ENCODE results near the gene EYA2. TPM values are rescaled to one million over a fixed set of nuclear protein-coding genes. Genes with fewer than 3 reads are reported as not detected.

The EYA2 gene
- total RNA-seq, 1 donor from 2014 or later = not detected

DNA sequence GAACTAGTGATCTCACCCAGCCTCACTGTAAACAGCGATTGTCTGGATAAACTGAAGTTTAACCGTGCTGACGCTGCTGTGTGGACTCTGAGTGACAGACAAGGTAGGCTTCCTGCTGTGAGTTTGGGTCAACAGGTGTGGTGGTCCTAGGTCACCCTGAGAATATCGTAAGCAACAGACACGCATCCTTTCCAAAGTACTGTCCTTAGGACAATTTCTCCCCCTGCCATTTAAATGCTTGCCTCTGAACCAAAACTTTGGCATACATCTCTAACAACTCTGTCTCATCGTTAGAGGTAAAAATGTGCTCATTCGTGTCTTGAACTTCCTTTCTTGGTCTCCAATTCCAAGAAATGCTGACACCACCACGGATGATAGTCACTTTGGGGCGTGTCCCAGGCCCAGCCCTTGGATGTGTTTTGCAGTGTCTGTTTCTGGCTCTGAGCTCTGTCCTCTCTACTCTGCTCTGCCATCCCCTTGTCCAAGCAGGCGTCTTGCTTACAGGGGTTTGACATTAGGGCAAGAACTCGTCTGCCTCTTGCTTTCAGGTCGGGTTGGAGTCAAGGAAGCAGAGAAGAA lies 95.5 kb downstream of the EYA2 start:
- Histone ChIP-seq H3K4me3 (ENCODE audit: low read depth, low read length) (no peak overlapping the region), H3K36me3 (ENCODE audit: control insufficient read depth, insufficient read depth, low read length) (no peaks in the 10 kb centered on the region), H3K27me3 (ENCODE audit: control insufficient read depth, insufficient read depth, low read length) (no peaks in the 10 kb centered on the region)
- DNase-seq (ENCODE audit: low read depth) = no peak
- TF ChIP-seq, protein P1, sequence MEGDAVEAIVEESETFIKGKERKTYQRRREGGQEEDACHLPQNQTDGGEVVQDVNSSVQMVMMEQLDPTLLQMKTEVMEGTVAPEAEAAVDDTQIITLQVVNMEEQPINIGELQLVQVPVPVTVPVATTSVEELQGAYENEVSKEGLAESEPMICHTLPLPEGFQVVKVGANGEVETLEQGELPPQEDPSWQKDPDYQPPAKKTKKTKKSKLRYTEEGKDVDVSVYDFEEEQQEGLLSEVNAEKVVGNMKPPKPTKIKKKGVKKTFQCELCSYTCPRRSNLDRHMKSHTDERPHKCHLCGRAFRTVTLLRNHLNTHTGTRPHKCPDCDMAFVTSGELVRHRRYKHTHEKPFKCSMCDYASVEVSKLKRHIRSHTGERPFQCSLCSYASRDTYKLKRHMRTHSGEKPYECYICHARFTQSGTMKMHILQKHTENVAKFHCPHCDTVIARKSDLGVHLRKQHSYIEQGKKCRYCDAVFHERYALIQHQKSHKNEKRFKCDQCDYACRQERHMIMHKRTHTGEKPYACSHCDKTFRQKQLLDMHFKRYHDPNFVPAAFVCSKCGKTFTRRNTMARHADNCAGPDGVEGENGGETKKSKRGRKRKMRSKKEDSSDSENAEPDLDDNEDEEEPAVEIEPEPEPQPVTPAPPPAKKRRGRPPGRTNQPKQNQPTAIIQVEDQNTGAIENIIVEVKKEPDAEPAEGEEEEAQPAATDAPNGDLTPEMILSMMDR (IDR thresholded peaks at IDR 0.05; ENCODE audit: insufficient read depth, low read length, poor library complexity, severe bottlenecking) = no peak

DNA sequence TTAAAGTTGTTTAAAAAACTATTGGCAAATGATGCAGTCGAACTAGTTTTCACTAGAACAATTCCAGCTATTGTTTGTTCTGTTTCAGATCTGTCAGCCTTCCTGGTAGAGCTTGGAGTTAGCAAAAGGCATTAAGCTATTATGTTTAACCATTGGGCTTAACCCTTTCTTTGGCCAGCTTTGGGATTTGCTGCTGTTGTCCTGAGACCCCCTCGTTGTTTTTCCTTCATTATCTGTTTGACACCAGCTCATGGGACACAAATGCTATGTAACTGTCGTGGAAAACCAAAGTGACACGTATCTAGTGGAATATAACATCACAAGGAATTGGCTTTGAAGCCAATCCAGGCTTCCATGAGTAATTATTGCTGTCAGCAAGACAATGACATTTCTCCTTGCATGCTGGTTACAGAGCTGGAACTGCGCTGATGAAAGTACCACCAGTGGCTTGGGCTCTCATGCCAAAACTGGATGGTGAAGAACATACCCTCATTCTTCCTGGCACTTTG lies 96.0 kb downstream of the EYA2 start:
- no peak for DNase-seq (ENCODE audit: low read depth)
- Histone ChIP-seq H3K4me3 (ENCODE audit: low read depth, low read length) (no peak overlapping the region), H3K27me3 (ENCODE audit: control insufficient read depth, insufficient read depth, low read length) (no peaks in the 10 kb centered on the region), H3K36me3 (ENCODE audit: control insufficient read depth, insufficient read depth, low read length) (no peaks in the 10 kb centered on the region)
- TF ChIP-seq, protein P1 (IDR thresholded peaks at IDR 0.05; ENCODE audit: insufficient read depth, low read length, poor library complexity, severe bottlenecking) = no peak

DNA sequence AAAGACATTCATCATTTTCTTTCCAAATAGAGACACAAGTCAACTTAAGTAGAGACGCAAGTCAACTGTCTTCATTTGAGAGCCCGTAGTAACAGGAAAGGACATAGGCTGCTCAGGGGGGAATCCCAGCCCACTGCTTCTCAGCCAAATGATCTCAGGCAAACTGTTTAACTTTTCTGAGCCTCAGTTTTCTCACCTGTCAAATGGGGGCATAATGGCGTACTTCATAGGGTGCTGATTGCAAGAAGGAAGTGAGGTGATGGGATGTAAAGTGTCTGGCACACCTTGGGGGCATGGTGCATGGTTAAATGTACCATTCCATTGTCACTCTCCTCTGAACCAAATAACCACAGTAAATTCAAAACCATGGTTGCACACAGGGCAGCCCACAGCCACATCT lies 96.5 kb downstream of the EYA2 start:
- H3K27me3 ChIP-seq (ENCODE audit: control insufficient read depth, insufficient read depth, low read length) = no peaks in the 10 kb centered on the region
- H3K4me3 ChIP-seq (ENCODE audit: low read depth, low read length) = no peak overlapping the region
- no peaks in the 10 kb centered on the region for H3K36me3 ChIP-seq (ENCODE audit: control insufficient read depth, insufficient read depth, low read length)
- TF ChIP-seq, protein P1 (IDR thresholded peaks at IDR 0.05; ENCODE audit: insufficient read depth, low read length, poor library complexity, severe bottlenecking) = no peak
- DNase-seq (ENCODE audit: low read depth) = no peak

DNA sequence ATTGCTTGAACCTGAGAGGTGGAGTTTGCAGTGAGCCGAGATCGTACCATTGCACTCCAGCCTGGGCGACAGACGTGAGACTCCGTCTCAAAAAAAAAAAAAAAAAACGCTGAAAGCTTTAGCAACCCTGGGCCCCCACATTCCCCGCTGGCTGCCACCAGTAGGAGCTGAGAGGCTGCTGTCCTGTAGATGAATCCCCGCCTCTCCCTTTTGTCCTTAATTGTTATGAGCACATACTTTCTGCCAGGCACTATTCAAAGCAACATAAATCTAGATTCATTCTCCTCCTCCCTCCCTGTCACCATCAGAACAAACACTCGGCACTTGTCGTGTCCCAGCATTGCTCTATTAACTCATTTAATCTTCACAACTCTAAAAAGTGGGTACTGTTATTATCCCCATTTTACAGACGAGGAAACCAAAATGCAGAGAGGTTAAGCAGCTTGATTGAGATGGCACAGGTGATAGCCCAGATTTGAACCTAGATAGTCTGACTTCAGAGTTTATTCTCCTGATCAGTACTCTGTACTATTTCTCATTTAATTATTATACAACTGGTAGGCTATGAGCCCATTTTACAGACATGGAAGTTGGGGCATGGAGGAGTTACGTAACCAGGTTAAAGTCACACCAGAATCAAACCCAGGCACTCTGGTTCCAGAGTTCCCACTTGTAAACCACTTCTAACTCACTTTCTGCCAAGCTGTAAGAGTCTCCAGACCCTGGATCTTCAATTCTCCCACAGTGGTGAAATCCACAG lies 97.4 kb downstream of the EYA2 start:
- H3K36me3 ChIP-seq (ENCODE audit: control insufficient read depth, insufficient read depth, low read length) = no peaks in the 10 kb centered on the region
- no peak overlapping the region for H3K4me3 ChIP-seq (ENCODE audit: low read depth, low read length)
- TF ChIP-seq, protein P1 (IDR thresholded peaks at IDR 0.05; ENCODE audit: insufficient read depth, low read length, poor library complexity, severe bottlenecking) = no peak
- DNase-seq (ENCODE audit: low read depth) = no peak
- no peaks in the 10 kb centered on the region for H3K27me3 ChIP-seq (ENCODE audit: control insufficient read depth, insufficient read depth, low read length)

DNA sequence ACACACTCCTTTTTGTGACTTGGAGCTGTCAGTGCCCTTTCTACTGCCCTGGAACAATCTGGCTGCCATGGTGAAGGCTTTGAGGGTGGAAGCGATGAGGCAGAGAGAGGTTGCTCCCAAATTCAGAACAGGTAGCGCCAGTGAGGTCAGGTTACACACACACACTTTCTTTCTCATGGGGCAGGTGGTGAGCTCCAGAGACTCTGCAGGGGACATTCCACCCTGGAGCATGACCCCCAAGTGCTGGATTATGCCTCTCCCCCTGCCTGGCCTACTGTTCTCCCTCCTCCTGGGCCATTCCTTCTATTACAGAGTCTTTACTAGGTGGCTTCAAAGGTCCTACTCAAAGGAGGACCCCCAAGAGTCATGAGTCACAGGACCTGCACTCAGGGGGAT lies 98.0 kb downstream of the EYA2 start:
- TF ChIP-seq, protein P1 (IDR thresholded peaks at IDR 0.05; ENCODE audit: insufficient read depth, low read length, poor library complexity, severe bottlenecking) = no peak
- no peak for DNase-seq (ENCODE audit: low read depth)
- no peaks in the 10 kb centered on the region for H3K27me3 ChIP-seq (ENCODE audit: control insufficient read depth, insufficient read depth, low read length)
- no peaks in the 10 kb centered on the region for H3K36me3 ChIP-seq (ENCODE audit: control insufficient read depth, insufficient read depth, low read length)
- no peak overlapping the region for H3K4me3 ChIP-seq (ENCODE audit: low read depth, low read length)

Data from kidney epithelial cell (primary cell).